Epithelial cell of prostate (primary cell): Measurements from ENCODE around the gene SMIM38.
"Not testable (repeated sequence)": the region's sequence is repeated elsewhere in the genome, so short reads cannot be mapped to it uniquely, and the experiment has no call there.

Experiments used
- DNase-seq: peaks from one replicate; pipeline ENCODE4 v3.0.0-alpha.2; 2011; ENCODE audit warnings: low read depth, low spot score
- H3K27ac ChIP-seq: fragments of 450-650 bp; 2 replicates; pipeline ENCODE4 v1.5.1; 2017; ENCODE audit warnings: mild to moderate bottlenecking

Gene SMIM38

DNA sequence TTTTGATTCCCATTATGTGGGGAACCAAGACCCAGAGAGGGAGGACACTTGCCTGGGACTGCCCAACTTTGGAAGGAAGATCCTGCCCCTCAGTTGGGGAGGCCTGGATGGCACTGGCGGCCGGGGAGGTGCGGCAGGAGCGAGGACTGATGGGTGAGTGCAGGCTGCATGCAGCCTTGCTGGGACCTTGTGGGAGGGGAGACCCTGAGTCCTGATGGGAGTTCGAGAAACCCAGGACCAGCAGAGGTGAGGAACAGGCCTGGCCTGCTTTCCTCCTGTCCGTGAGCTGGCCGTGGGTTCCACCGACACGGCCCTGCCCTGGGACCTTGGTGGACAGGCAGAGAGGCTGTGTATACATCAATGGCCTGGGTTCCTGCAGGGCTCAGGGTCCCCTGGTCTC, 19.3 kb upstream of the SMIM38 start:
- DNase-seq = no peak
- H3K27ac ChIP-seq = no peak overlapping the region

DNA sequence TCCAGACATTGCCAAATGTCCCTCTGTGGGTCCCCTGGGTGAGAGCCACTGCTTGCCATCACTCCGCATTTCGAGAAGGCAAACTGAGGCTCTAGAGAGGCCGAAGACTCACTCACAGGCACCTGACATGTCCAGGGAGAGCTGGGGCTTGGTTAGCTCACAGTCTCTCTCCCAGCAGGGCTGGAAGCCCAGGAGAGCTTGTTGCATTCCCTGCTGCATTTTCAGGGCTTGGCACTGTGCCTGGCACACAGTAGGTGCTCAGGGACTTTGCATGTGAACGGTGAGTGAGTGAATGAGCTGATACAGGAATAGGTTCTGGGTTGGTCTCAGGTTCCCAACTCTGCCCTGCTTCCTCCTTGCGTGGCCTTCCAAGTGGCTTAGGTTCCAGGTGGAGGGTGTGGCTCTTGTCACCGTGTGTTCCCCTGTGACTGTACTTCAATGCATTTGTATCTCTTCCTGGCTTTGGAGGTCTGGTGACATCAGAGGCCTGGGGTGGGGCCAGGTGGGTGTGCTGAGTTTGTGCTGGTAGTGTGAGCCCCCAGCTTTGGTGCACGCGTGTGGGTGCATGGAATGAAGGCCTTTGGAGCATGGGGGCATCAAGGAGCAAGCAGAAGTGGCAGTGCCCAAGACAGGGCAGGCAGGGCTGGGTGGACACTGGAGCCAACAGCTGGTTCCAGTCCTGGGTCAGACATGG, 18.4 kb upstream of the SMIM38 start:
- no peak for DNase-seq
- peak overlapping the region; percentile 61 for H3K27ac ChIP-seq

DNA sequence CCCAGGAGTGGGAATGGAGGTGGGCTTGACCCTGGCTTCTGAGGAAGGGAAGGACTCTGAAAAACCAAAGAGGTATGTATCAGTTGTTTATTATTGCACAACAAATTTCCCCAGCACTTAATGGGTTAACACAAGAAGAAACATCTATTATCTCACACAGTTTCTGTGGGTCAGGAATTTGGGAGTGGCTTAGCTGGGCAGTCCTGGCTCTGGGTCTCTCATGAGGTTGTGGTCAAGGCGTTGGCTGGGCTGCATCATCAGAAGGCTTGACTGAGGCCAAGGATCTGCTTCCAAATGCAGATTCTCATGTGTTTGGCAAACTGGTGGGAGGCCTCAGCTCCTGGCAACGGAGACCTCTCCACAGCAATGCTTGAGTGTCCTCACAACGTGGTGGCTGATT, 17.5 kb upstream of the SMIM38 start:
- DNase-seq = peak; percentile 68
- peak overlapping the region; percentile 61 for H3K27ac ChIP-seq

DNA sequence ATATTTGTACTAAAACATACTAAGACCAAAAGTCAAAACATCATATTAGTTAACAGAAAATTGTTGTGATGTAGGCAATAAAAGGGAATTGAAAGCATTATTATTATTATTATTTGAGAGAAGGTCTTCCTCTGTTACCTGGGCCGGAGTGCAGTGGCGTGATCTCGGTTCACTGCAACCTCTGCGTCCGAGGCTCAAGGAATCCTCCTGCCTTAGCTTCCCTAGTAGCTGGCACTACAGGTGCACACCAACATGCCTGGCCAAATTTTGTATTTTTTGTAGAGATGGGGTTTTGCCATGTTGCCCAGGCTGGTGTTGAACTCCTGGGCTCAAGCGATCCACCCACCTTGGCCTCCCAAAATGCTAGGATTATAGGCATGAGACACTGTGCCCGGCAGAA, 15.6 kb upstream of the SMIM38 start:
- DNase-seq, H3K27ac ChIP-seq: not testable (repeated sequence)

DNA sequence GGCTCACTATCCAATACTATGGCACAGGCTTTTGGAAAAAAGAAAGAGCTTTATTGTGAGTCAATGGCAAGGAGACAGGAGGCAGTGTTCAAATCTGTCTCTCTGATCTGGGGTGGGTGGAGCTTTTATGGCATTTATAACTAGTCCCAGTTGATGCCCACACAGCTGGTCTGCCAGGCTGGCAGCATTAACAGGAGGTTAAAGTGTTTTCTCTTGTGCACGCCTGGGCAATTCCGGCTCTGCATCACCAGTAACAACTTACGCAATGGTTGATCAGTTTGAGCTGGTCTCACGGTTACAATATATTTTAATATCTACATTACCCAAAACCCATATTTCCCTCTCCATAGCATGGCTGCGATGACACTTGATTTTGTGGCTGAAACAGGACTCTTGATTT, 15.1 kb upstream of the SMIM38 start:
- DNase-seq = peak; percentile 48
- no peak overlapping the region for H3K27ac ChIP-seq

DNA sequence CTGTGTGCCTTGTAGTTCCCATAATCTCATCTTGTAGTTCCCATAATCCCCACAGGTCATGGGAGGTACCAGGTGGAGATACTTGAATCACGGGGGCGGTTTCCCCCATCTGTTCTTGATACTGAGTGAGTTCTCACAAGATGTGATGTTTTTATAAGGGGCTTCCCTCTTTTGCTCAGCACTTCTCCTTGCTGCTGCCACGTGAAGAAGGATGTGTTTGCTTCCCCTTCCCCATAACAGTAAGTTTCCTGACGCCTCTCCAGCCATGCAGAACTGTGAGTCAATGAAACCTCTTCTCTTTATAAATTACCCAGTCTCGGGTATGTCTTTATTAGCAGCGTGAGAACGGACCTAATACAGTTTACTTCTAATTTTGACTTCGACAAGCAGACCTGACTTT, 14.0 kb upstream of the SMIM38 start:
- H3K27ac ChIP-seq = no peak overlapping the region
- no peak for DNase-seq

DNA sequence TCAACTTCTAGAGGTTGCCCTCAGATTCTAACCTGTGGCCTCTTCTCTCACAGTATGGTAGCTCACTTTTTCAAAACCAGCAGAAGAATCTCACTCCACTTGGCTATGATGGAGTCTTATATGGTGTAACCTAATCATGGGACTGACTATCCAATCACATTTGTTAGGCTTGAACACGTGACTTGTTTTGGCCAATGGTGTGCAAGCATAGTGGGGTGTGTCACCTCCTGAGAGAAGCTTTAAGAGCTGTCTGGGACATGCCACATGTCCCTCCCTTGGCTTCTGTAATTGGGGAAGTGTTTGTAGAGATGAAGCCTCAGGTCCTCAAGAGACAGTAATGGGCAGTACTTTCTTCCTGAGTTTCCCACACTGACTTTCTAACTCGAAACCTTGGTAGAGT, 12.8 kb upstream of the SMIM38 start:
- no peak for DNase-seq
- no peak overlapping the region for H3K27ac ChIP-seq

DNA sequence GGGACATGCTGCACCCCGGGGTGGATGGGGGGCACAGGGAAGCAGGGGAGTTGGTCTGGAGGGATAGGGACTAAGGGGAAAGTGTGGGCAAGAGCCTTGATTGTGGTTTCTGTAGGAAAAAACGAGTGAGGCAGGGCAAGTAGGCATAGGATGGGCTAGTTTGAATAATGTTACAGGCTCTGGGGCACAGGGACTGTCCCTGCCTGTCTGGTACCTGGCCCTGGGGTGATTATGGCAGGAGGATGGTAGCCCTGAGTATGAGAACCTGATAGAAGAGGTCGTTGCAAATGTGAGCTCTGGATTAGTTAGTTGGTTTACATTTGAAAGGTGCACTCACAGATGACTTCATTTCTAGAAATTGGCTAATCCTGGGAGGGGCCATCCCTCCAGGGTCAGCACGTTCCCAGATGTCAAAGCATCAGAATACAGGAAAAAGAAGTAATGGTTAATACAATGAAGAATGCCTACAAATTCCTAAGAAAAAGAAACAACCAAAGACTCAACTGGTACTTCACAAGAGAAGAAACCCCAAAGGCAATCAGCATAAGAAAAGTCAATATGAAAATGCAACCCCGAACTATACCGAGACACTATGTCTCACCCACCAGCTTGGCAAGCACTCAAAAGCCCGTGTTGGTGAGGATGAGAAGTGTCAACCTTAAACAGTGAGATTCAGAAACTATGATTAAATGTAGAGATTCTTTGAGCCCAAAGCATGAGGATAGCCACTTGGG, 11.3 kb upstream of the SMIM38 start:
- no peak for DNase-seq
- no peak overlapping the region for H3K27ac ChIP-seq

DNA sequence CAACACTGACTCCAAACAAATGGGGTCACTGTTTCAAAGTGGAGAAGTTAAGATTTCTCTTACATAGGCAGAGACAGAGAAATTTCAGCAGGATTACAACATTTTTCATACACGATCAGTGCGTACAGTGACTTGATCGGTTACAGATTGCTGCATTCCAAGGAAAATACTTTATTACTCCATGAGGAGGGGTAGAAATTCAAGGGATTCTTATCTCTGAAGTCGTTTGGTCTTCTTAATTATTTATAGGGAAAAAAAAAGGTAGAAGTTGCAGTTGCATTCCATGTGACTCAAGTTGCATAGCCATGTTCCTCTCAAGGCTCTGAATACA, 10.7 kb upstream of the SMIM38 start:
- DNase-seq = no peak

DNA sequence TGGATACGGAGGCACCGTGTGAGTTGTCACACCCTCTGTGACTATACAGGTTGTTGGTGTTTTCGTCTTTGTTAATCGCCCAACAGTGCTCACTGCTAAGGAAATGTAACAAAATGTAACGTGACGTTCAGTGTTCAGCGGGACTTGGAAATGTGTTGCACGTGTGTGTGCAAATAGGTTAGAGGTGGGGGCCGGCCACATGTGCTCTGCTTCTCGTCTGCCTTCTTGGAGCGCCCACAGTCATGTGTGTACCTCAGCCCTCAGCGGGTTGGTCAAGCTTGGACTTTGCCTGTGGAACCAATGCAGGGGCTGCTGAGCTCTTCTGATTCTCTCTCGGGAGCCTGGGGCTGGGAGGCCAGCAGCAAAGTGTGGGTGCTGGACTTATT, 7.4 kb upstream of the SMIM38 start:
- no peak for DNase-seq
- no peak overlapping the region for H3K27ac ChIP-seq

More for the DNA sequence above, 10.7 kb upstream of the SMIM38 start:
- no peak overlapping the region for H3K27ac ChIP-seq

DNA sequence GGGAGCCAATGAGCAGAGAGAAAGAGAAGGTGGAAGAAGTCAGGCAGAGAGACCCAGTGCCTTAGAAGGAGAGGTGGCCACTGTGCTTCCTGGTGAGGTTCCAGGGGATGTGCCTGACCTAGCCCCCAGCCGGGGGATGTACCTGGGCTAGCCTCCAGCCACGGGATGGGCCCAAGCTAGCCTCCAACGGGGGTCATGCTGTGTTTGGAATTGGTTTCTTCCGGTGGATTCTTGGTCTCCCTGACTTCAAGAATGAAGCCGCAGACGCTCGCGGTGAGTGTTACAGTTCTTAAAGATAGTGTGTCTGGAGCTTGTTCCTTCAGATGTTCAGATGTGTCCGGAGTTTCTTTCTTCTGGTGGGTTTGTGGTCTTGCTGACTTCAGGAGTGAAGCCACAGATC, 6.9 kb upstream of the SMIM38 start:
- no peak overlapping the region for H3K27ac ChIP-seq
- DNase-seq = no peak

DNA sequence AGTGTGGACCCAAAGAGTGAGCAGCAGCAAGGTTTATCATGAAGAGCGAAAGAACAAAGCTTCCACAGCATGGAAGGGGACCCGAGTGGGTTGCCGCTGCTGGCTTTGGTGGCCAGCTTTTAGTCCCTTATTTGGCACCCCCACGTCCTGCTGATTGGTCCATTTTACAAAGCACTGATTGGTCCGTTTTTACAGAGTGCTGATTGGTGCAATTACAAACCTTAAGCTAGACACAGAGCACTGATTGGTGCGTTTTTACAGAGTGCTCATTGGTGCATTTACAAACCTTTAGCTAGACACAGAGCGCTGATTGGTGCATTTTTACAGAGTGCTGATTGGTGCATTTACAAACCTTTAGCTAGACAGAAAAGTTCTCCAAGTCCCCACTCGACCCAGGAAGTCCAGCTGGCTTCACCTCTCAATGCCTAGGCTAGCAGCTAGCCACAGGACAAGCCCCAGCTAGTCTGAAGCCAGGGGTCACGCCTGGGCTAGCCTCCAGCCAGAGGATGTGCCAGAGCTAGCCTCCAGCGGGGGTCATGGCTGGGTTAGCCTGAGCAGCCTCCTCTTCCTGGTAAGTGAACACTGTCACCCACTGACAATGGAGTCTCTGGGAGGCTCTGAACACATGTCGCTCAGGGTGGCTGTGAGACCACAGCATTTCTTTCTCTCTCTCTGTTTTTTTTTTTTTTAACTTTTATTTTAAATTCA, 6.2 kb upstream of the SMIM38 start:
- DNase-seq, H3K27ac ChIP-seq: not testable (repeated sequence)

DNA sequence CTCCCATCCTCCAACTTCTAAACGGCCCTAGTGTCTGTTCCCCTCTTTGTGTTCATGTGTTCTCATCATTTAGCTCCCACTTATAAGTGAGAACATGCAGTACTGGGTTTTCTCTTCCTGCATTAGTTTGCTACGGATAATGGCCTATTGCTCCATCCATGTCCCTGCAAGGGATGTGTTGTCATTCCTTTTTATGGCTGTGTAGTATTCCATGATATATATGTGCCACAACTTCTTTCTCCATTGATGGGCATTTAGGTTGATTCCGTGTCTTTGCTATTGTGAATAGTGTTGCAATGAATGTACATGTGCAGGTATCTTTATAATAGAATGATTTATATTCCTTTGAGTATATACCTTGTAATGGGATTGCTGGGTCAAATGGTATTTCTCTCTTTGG, 5.6 kb upstream of the SMIM38 start:
- no peak for DNase-seq
- H3K27ac ChIP-seq = no peak overlapping the region

DNA sequence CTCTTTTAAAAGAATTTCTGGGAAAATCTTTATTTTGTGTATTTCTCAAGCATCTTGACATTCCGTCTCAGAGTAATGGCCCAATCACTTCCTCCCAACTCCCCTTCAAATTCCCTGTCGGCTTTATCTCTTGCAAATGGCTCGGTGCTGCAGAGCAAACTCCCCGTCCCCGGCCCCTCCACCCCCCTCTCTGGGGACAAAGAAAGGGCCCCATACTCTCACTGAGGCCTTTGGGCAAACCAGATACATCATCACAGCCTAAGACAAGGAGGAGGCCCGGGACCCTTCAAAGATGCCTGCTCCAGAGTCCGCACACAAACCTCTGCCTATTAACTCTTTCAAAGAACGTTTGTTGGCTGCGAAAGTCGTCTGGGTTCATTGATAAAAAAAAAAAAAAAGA, 3.9 kb upstream of the SMIM38 start:
- no peak overlapping the region for H3K27ac ChIP-seq
- DNase-seq = no peak

DNA sequence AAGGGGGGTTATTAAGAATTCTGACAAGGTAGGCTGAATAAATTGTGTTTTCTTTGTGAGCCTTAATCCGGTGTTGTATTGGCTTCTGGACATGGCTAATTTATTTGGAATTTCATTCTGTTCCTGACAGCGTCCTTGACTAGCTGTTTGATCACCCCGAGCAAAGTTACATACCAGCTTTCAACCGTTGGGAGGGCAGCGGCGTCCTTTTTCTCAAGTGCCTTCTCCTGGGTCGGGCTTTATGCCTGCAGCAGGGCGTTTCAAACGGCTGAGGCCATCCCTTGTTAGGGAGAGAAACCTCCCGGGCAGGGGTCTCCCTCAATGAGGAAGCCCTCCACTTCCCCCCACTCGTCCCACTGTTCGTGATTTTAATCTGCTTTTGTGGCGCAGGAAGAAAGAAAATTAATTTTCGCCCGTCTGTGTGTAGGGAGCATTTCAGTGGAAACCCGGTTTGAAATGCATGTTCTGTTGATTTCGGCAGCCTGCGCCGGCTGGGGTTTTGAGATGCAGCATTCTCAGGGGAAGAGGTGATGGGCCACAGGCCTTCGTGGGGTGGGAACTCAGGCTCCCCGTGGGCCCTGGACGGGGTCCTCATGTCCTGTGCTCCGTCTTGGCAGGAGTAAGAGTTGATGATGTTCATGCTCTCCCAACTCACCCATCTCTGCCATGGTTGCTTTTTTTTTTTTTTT, 2.9 kb upstream of the SMIM38 start:
- H3K27ac ChIP-seq = no peak overlapping the region
- DNase-seq = no peak

DNA sequence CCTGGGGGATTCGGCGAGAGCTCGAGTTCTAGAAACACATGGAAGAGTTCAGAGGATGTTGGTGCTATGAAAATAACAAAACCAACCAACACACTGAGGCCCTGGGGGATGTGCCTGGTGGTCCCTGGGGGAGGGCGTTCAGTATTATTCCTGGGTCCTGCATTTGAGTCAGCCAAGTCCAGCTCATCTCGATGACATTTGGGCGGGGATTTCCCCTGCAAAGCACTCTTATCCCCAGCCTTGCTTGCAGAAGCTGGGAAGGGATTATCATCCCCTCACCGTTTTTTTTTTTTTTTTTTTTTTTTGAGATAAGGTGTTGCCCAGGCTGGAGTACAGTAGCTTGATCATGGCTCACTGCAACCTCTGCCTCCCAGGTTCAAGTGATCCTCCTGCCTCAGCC, 2.1 kb upstream of the SMIM38 start:
- H3K27ac ChIP-seq = no peak overlapping the region
- DNase-seq = no peak

DNA sequence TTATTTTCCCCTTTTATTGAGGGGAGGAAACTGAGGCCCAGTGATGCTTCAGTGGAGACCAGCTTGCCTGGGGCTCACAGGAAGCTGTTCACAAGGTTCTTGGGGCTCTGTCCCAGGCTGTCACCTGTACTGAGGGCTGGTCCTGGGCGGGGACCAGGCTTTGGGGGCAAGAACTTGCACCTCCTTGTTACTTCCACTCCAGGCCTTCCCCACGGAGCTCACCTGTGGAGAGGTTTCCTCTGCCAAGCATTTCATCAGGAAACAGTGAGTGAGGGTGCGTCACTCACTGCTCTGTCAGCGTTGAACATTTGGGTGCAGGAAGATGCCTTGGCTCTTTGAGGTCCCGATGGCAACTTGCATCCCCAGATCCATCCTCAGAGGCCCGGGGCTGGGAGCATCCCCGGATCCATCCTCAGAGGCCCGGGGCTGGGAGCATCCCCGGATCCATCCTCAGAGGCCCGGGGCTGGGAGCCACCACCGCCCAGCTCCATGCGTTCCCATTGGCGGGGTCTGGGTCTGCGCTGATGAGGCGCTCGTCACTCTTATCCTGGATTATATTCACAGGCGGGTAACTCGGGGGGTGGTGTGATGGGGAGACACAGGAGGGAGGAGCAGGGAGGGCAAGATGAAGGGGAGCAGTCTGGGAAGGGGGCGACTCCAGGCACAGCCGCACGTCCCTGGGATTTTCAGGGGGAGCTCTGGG, 1.4 kb upstream of the SMIM38 start:
- no peak overlapping the region for H3K27ac ChIP-seq

DNA sequence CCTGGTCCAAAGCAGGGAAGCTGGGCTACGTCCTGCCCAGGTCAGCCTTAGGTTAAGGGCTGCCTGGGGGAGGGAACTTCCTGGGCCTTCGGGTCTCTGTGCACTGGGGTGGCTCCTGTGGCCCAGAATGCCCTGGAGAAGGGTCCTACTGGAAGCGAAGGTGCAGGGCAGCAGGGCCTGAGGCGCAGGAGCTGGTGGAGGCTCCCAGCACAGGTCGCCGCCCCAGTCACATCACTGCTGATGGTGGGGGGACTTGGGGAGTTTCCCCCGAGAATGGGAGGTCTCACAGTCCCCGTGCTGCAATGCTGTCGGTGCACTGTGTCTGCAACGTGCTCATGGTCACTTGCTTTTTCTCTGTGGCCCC, 815 bp upstream of the SMIM38 start:
- no peak overlapping the region for H3K27ac ChIP-seq
- DNase-seq = no peak

More for the DNA sequence above, 1.4 kb upstream of the SMIM38 start:
- DNase-seq = no peak

DNA sequence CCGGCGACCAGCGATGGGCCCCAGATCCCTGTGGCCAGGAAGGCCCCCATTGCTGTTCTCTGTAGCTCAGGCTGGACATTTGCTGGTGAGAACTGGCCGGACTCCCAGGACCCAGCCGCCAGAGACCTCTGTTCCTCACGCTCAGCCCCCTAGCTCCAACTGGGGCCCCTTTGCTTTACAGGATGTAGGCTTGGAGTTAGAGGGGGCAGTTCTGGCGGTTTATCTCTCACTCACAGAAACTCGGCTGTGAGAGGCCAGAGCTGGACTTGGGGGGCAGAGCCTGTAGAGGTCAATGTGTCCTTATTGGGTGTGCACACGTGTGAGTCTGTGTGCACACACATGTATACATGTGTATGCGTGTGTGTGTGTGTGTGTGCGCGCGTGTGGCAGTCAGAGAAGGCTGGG, 502 bp downstream of the SMIM38 start:
- DNase-seq = no peak
- H3K27ac ChIP-seq = no peak overlapping the region

DNA sequence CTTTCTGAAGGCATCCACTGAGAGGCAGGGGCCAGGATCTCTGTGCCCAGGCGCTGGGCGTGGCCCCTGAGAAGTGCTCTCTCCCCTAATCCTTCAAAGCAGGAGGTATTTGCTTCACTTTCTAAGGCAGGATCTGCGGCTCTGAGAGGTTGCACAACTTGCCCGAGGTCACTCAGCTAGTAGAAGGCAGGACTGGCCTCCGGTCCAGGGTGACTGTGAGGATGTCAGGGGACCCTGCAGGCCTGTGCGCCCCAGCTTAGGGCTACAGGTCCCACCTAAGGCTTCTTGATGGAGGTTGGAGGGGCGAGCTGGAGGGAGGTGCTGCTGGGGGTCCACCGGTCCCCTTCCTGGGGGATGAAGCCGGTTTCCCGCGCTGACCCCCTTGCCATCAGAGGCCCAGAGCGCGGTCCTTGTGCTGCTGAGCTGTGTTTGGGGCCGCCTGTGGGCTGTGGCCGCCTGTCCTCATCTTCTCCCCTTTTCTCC, 979 bp downstream of the SMIM38 start:
- DNase-seq = no peak

More for the DNA sequence above, 979 bp downstream of the SMIM38 start:
- H3K27ac ChIP-seq = no peak overlapping the region
